Measurements from ENCODE around the gene BTBD6.

The BTBD6 gene

GRCh38 chr14:105280525-105280924 lies 32.2 kb downstream of the BTBD6 start:
- H2AFZ ChIP-seq (ENCODE audit: low read depth, low read length): no peak overlapping the region
- H3K27me3 ChIP-seq (ENCODE audit: insufficient read depth, low read length, poor library complexity): no peaks in the 10 kb centered on the region
- no peak overlapping the region for H3K9ac ChIP-seq (ENCODE audit: low read depth, low read length)
- peaks cover 73% of the 10 kb centered on the region for H3K79me2 ChIP-seq (ENCODE audit: insufficient read depth, low read length)
- peaks cover 44% of the 10 kb centered on the region for H4K20me1 ChIP-seq (ENCODE audit: insufficient read depth, low read length)
- H3K36me3 ChIP-seq (ENCODE audit: insufficient read depth, low read length): peaks cover 31% of the 10 kb centered on the region
- H3K4me3 ChIP-seq (ENCODE audit: low read depth in 1 of 2, low read length in 2 of 2): no peak overlapping the region
- TF ChIP-seq EZH2 (IDR thresholded peaks at IDR 0.05; ENCODE audit: borderline replicate concordance, low read depth, low read length, severe bottlenecking) (no peak), CTCF (IDR thresholded peaks at IDR 0.05; ENCODE audit: borderline replicate concordance, extremely low read depth, low read length, poor library complexity, severe bottlenecking) (no peak)
- no peak overlapping the region for H3K4me2 ChIP-seq (ENCODE audit: insufficient read depth, low read length)
- H3K9me3 ChIP-seq (ENCODE audit: insufficient read depth, low read length, severe bottlenecking): no peaks in the 10 kb centered on the region
- ATAC-seq (ENCODE audit: insufficient read depth, low read depth) (no peak), DNase-seq (no peak)
- no peaks in the 10 kb centered on the region for H3K4me1 ChIP-seq (ENCODE audit: insufficient read depth, low read length)
- no peak overlapping the region for H3K27ac ChIP-seq (ENCODE audit: low read length)

DNA sequence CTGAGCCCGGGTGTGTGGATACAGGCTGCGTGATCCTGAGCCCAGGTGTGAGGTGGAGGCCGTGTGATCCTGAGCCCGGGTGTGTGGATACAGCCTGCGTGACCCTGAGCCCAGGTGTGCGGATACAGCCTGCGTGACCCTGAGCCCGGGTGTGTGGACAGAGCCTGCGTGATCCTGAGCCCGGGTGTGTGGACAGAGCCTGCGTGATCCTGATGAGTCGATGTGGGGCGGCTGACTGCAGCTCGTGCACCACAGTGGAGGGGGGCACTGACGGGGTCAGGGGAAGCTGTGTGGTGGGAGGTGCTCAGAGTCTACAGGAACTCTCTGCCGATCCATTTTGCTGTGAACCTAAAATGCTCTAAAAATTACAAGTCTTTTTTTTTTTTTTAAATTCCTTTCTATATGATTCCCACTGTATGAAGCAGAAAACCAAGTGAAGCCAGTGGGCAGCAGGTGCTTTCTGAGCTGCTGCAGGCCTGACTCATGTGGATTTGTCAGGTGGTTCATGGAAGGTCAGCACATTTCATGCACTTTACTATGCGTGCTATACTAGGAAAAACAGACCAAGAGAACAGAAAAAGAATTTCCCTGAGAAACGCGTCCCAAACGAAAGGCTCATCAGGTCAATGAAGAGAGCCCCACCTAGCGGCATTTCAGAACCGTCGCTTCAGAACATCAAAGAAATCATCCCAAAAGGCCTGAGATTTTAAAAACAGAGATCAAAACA lies 33.2 kb downstream of the BTBD6 start:
- H3K79me2 ChIP-seq (ENCODE audit: insufficient read depth, low read length): peaks cover 80% of the 10 kb centered on the region
- H3K36me3 ChIP-seq (ENCODE audit: insufficient read depth, low read length): peaks cover 35% of the 10 kb centered on the region
- DNase-seq (no peak), ATAC-seq (ENCODE audit: insufficient read depth, low read depth) (no peak)
- H3K9me3 ChIP-seq (ENCODE audit: insufficient read depth, low read length, severe bottlenecking): no peaks in the 10 kb centered on the region
- H3K27ac ChIP-seq (ENCODE audit: low read length): no peak overlapping the region
- H2AFZ ChIP-seq (ENCODE audit: low read depth, low read length): no peak overlapping the region
- no peaks in the 10 kb centered on the region for H3K4me1 ChIP-seq (ENCODE audit: insufficient read depth, low read length)
- no peak overlapping the region for H3K4me2 ChIP-seq (ENCODE audit: insufficient read depth, low read length)
- no peaks in the 10 kb centered on the region for H3K27me3 ChIP-seq (ENCODE audit: insufficient read depth, low read length, poor library complexity)
- H3K9ac ChIP-seq (ENCODE audit: low read depth, low read length): no peak overlapping the region
- H3K4me3 ChIP-seq (ENCODE audit: low read depth in 1 of 2, low read length in 2 of 2): no peak overlapping the region
- no peak for TF ChIP-seq EZH2 (IDR thresholded peaks at IDR 0.05; ENCODE audit: borderline replicate concordance, low read depth, low read length, severe bottlenecking)
- peak; percentile 17 for TF ChIP-seq CTCF (IDR thresholded peaks at IDR 0.05; ENCODE audit: borderline replicate concordance, extremely low read depth, low read length, poor library complexity, severe bottlenecking)
- peaks cover 50% of the 10 kb centered on the region for H4K20me1 ChIP-seq (ENCODE audit: insufficient read depth, low read length)

DNA sequence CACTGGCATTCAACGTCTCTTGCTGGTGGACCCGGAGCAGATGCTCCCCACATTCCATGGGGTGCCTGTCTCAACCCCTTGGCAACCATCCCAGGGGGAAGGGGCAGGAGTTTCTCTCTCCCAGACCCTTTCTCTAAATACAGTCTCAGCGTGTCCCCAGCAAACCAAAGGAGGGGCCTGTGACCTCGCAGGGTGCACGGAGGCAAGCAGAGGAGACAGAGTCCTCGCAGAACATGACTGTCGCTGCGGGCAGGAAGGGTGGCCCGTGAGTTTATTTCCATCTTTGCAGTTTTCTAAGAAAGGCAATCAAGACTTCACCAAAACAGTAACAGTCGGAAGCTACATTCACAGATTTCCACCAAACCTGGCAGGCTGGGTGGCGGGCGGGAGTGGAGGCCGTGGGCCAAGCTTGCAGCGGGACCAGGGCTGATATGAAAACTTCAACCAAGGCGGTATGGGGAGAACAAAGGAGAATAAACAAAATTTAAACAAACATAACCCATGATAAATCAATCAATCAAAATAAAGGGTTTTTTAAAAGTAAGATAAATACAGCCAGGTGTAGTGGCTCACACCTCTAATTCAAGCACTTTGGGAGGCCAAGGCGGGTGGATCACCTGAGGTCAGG lies 33.9 kb downstream of the BTBD6 start:
- peaks cover 35% of the 10 kb centered on the region for H3K36me3 ChIP-seq (ENCODE audit: insufficient read depth, low read length)
- H3K4me3 ChIP-seq (ENCODE audit: low read depth in 1 of 2, low read length in 2 of 2): no peak overlapping the region
- H3K79me2 ChIP-seq (ENCODE audit: insufficient read depth, low read length): peaks cover 87% of the 10 kb centered on the region
- H3K27ac ChIP-seq (ENCODE audit: low read length): no peak overlapping the region
- no peaks in the 10 kb centered on the region for H3K9me3 ChIP-seq (ENCODE audit: insufficient read depth, low read length, severe bottlenecking)
- H2AFZ ChIP-seq (ENCODE audit: low read depth, low read length): no peak overlapping the region
- DNase-seq: no peak
- peaks cover 57% of the 10 kb centered on the region for H4K20me1 ChIP-seq (ENCODE audit: insufficient read depth, low read length)
- H3K4me2 ChIP-seq (ENCODE audit: insufficient read depth, low read length): no peak overlapping the region
- no peaks in the 10 kb centered on the region for H3K4me1 ChIP-seq (ENCODE audit: insufficient read depth, low read length)
- TF ChIP-seq CTCF (IDR thresholded peaks at IDR 0.05; ENCODE audit: borderline replicate concordance, extremely low read depth, low read length, poor library complexity, severe bottlenecking) (no peak), EZH2 (IDR thresholded peaks at IDR 0.05; ENCODE audit: borderline replicate concordance, low read depth, low read length, severe bottlenecking) (no peak)
- H3K27me3 ChIP-seq (ENCODE audit: insufficient read depth, low read length, poor library complexity): no peaks in the 10 kb centered on the region
- H3K9ac ChIP-seq (ENCODE audit: low read depth, low read length): no peak overlapping the region
- ATAC-seq (ENCODE audit: insufficient read depth, low read depth): no peak
